HG02678 (cell line): Measurements from ENCODE around the gene GRK6.

Experiments
- ATAC-seq: cut with Tn5 transposase; IDR thresholded peaks from one replicate; pipeline ENCODE4 v1.9.1; 2021; ENCODE audit warnings: mild to moderate bottlenecking, moderate library complexity; ENCODE audit not compliant: unreplicated experiment

GRK6 gene

GRCh38 chr5:177468329-177468684 lies 41.8 kb downstream of the GRK6 start:
- ATAC-seq: no peak

GRCh38 chr5:177468685-177469628 lies 42.5 kb downstream of the GRK6 start:
- ATAC-seq: no peak

GRCh38 chr5:177469750-177470525 lies 43.5 kb downstream of the GRK6 start:
- no peak for ATAC-seq

- no peak for ATAC-seq
Measured at GRCh38 chr5:177470759-177471536, 44.5 kb downstream of the GRK6 start.

GRCh38 chr5:177471610-177472356 lies 45.3 kb downstream of the GRK6 start:
- no peak for ATAC-seq

- ATAC-seq: peak; percentile 57
Measured at GRCh38 chr5:177472460-177473442, 46.3 kb downstream of the GRK6 start.

- ATAC-seq: peak; percentile 40
Measured at GRCh38 chr5:177473443-177474001, 47.0 kb downstream of the GRK6 start, which contains the start of gene DBN1. DBN1 (minus strand) TSS chr5:177473634; CDS start chr5:177473521, 113 bp downstream.

GRCh38 chr5:177474002-177474476 lies 47.6 kb downstream of the GRK6 start:
- no peak for ATAC-seq

GRCh38 chr5:177474846-177475562 lies 48.5 kb downstream of the GRK6 start:
- ATAC-seq: no peak

GRCh38 chr5:177475563-177476427 lies 49.3 kb downstream of the GRK6 start:
- no peak for ATAC-seq

- ATAC-seq: no peak
Measured at GRCh38 chr5:177476531-177477233, 50.2 kb downstream of the GRK6 start.

- ATAC-seq: no peak
Measured at GRCh38 chr5:177477701-177478477, 51.4 kb downstream of the GRK6 start.

GRCh38 chr5:177478711-177479646 lies 52.5 kb downstream of the GRK6 start:
- ATAC-seq: no peak

GRCh38 chr5:177479774-177480173 lies 53.3 kb downstream of the GRK6 start:
- ATAC-seq: no peak

GRCh38 chr5:177482359-177482795 lies 55.9 kb downstream of the GRK6 start:
- no peak for ATAC-seq
